GM18870 (cell line): ENCODE results near the gene ASPSCR1.

Experiments
- ATAC-seq: cut with Tn5 transposase; IDR thresholded peaks from one replicate; pipeline ENCODE4 v1.9.1; 2021; ENCODE audit warnings: moderate library complexity; ENCODE audit not compliant: unreplicated experiment

Gene ASPSCR1

GRCh38 chr17:81958633-81959342 lies 18.6 kb upstream of the ASPSCR1 start:
- ATAC-seq: no peak

DNA sequence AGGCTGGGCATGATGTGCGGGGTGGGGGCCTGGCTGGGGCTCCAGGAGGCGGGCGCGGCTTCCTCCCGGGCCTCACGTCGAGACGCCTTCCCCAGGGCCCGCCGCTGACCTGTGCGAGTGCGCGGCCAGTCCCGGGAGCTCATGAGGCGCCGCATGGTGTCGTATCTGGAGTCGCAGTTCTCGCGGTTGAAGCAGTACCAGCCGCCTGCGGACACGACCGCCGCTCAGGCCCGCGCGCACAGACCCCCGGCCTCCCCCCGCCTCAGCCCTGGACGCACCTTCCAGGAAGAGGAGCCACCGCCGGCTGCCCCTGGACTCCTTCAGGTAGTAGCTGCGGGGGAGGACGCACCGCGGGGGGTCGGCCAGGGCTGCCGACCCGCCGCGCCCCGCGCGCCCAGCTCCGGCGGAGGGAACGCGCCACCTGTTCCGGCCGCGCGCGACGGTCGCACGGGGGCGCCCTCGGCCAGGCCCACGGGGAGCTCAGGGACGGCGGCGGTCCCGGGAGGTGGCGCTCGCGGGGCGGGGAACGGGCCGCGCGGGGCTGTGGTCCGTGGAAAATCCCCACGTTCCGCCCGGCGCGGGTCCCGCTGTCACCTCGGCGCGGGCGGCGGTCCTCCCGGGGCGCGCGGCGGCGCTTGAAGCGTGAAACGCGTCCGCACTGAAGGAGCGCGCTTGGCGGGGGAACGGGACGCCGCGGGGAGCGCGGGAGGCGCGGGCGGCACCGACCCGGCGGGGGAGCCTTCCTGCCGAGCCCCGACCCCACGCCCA lies 17.9 kb upstream of the ASPSCR1 start:
- ATAC-seq: no peak

DNA sequence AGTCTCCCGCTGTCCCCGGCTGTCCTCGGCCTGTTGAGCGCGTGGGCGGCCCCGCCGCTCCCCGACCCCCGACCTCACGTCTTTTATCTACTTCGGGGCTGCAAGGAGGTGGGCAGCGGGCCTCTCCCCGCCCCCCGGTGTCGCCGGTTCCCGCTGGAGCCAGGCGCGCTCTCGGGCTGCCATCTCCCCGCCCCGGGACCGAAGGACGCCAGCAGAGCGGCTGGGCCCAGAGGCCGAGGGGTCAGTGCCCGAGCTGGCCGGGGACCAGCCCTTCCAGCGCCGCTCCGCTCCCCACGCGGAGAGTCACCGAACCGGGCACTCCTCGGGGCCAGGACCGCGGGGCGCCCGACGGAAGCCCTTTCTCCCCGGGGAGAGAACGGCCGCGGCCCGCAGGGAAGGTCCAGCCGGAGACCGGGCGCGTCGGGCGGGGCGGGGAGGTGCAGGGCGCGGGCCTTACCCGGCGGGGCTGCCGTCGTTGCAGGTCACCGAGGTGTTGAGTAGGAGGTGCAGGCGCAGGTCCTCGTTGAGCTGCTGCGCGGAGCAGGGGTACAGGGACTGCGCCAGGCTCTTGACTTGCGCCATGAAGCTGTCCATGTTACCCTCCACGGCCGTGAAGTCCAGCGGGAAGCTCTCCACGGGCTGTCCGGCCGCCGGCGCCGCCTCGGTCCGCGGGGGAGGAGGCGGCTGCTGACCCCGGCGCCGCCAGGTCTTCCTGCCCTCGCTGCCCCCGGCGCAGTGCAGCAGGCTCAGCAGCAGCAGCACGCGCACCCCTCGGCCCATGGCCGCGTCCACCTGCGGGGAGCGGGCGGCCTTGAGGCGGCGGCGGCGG lies 17.1 kb upstream of the ASPSCR1 start:
- no peak for ATAC-seq

- no peak for ATAC-seq
Observed at GRCh38 chr17:81961087-81961511, 16.3 kb upstream of the ASPSCR1 start, which contains the start of gene NOTUM. Gene NOTUM (minus strand): TSS chr17:81961187. CDS start chr17:81960909, 278 bp downstream.

DNA sequence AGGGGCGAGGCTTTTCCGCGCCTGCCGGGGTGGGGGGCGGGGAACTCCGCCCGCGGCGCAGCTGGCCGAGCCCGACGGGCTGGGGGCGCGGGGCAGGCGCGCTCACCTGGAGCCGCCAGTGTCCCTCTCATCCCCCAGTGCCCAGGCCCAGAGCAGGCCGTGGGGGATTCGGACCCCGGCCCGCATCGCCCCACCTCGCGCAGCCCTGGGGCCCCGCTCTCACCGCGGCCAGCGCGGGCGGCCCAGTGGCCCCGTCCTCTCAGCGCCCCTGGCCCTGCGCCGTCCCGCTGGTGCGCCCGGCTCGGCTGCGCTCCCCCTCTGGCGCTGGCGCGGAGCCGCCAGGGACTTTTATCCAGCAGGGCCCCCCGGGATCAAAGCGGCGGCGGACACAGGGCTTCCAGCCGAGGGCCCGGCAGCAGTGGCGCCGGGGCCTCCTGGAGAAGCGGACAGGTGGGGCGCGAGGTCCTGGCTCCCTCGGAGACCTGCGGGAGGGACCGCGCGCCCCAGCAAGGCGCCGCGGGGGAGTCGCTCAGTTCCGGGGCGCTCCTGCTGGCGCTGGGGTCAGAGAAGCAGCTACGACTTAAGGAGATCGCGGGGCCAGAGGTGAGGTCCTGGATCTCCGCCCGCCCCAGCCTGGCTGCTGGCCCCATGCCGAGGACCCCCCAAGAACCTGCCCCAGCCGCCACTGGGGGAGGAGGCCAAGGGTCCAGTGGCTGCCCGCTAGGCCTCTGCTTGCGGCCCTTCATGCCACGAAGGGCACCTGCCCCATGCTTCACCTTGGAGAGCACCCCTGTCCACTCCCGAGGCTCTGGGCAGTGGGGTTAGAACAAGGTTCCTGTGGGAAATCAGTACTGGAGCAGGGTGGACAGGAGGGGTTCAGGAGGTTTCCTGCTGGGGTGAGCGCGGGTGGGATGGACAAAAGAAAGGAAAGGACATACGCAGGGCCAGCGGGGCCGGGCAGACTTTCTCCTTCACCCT lies 15.6 kb upstream of the ASPSCR1 start:
- no peak for ATAC-seq

DNA sequence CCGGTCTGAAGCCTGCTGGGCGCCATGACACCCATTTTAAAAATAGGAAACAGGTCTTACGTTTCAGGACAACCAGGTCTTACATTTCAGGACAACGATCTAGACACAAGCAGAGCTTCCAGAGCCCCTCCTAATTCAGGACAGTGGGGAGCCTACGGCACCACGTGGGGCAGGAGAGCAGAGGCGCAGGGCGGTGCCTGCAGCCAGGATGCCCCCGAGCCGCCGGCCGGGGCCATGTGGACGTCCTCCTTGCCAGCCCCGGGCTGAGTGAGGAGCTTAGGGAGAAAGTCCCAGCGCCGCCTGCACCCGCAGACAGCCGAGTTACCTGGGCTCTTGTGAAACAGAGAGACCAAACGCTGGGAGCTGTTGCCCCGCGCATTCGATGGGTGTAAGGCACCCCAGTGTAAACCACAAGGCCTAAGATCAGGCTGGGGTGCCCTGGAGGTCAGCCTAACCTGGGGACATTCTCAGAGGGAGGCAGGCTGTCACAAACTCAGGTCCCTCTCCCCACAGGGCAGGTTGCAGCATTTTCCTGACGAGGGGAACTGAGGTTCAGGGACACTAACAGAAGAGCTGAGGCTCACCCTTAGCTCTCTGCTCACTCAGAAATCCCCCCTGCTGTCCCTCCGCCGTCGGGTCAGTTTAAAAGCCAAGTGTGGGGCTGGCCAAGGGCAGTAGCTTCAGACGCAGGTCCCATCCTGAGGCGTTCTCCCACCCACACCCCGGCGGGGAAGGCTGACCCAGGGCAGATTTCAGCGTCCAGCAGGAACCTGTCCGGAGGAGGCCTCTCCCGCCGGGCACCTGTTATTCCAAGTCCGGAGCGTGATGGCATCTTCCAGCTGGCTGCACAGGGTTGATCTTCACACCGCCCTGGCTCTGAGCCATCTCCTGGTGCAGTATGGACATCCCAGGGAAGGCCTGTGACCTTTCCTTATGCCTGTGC lies 14.7 kb upstream of the ASPSCR1 start:
- no peak for ATAC-seq

DNA sequence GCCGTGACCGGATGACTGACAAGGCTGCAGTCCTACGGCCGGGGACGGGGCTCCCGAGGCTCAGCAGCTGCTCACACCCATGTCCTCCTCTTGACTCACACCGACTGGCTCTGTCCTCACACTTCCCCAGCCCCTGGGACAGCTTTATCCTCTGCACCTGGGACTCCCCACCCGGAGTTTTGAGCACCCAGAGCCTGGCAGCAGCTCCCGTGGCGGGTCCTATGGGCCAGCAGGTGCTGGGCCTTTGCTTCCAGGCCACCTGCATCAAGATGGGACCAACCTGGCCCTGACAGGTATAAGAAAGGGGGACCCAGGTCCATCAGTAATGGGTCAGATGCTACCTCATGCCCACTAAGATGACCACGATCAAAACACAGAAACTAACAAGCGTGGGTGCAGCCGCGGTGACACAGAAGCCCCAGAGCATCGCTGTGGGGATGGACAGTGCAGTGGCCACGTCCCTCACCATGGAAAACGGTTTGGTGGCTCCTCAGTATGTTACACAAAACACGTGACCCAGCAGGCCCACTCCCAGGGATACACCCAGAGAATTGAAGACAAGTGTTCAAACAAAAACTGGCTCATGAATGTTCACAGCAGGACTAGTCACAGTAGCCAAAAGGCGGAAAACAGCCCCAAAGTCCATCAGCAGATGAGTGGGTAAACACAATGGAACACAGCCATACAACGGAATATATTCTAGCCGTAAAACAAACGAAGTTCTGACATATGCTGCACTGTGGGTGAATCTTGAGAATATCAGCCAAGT lies 13.2 kb upstream of the ASPSCR1 start:
- no peak for ATAC-seq

DNA sequence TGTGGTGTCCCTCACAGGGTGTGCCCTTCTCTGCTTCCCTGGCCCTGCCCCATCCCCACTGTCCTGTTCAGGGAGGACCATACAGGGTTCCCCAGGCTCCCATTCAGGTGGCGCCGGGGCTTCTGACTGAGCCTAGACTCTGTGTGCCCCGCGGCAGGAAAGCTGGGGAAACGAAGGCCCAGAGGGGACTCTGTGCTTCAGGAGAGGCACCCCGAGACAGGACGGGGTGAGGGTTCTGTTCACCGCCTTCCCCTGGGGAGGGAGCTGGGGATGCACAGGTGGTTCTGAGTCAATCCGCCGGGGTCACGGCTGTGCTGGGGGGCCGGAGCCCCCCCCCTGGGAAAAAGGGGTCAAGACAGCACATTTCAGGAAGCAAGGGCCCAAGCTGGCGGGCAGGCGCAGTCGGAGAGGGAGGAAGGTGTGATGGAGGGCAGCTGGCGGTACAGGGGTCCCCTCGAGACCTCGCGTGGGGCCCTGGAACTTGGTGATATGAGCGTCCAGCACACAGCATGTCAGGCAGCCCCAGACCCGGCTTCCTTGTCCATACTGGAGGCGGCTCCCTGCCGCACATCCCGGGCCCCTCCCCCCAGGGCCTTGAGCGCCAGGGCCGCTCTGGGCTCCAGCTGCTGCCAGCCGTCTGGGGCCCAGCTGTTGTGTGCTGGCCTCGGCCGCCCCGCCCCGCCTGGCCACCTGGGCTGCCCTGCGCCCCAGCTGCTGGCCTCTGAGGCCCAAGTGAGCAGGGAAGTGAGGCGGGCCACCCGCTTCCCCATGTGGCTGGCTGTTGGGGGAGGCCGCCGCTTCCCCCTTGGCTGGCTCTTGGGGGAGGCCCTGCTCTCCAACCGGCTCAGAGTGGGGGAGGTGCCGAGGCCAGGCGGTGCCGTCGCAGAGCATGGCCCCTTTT lies 10.8 kb upstream of the ASPSCR1 start:
- ATAC-seq: no peak

DNA sequence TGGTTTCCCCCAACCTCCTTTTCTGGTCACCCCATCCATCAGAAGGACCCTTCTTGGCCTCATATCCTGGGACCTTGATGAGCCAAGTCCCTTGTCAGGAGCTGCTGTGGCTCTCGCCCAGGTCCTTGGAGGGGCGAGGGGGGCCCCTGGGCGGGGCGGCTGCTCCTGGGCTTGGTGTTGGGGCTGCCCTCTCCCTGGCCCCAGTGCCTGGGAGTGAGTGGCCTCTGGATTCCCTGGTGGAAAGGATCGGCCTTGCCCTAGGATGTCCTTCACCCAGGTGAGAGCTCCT lies 10.2 kb upstream of the ASPSCR1 start:
- ATAC-seq: no peak

DNA sequence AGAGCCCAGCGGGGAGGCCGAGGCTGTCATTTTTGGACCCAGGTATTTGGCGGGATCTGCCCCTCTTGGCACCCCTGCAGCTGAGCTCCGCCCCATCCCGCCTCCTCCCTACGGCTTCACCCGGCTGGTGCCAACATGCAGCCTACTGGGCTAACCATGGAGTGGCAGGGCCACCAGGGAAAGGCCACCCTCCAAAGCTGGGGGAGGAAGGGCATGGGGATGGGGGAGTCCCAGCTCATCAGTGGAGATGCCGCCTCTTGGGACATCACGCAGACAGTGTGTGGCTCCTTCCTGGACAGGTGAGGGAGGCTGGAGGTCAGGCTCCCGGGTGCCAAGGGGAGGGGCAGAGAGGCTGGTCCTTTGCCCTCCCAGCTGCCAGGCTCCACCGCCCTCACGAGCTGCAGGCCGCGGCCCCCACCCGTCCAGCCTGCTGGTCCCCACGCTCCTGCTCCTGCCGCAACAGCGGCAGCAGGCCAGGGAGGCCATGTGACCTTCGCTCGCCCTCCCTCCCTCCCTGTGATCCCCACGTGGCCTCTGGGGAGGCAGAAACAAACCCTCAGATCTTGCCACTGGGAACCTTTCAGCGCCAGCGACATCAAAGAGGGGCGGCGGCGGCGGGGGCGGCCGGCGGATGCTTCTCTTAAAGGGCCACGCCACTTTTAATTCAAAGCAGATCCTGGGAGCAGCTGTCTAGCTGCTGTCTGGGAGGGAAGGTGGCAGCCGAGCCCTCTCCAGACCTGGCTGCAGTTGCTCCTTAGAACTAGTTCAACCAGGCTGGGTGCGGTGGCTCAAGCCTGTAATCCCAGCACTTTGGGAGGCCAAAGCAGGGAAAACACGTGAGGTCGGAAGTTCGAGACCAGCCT lies 9.7 kb upstream of the ASPSCR1 start:
- no peak for ATAC-seq

GRCh38 chr17:81968396-81968745 lies 9.1 kb upstream of the ASPSCR1 start:
- no peak for ATAC-seq

GRCh38 chr17:81968850-81969812 lies 8.3 kb upstream of the ASPSCR1 start:
- ATAC-seq: no peak

DNA sequence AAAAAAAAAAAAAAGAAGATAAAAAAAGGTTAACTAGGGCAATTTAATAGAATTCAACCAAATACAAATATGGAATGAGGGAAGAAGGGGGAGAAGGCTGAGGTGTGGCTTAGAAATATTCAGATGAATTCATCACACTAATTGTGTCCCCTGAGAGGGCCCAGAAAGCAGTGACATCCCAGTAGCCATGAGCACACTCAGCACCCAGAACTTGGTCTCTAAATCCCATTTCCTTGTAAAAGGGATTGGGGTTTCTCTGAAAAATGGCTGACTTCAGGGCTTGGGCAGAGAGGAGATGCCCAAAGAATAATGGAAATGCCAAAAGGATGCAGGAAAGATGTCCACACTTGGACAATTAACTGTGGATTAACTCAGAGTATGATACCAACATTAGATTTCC lies 4.0 kb upstream of the ASPSCR1 start:
- ATAC-seq: no peak

GRCh38 chr17:81976332-81977210 lies 858 bp upstream of the ASPSCR1 start:
- ATAC-seq: peak; percentile 7
